Measurements from ENCODE around the gene CDH10. TPM values are rescaled to one million over a fixed set of nuclear protein-coding genes. Genes with fewer than 3 reads are reported as not detected.

CDH10 gene
- total RNA-seq, 2 experiments from 2014 or later, result not detected

DNA sequence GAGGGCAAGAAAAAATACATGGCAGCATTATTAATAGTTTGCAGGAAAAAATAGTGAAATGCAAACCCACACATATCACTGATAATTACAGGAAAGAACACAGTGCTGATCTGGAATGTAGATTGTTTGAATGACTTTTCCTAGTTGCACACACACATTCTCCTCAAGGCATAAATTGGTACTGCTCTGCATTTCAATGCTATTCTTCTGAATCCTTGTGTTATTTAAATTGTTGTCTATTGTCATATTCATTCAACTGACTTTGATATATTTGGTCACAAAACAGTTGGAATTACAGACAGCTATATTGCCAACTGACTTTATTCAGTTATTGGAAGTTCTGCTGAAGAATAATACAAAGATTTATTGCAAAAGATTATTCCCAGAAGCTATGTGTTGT, 139.5 kb downstream of the CDH10 start:
- CTCF ChIA-PET, result no interaction called here
- POLR2A ChIA-PET, result no interaction called here
- intact Hi-C loops (cut with micrococcal nuclease), result no loop called here
- Mint-ChIP-seq H3K36me3 (no peaks in the 10 kb centered on the region), H3K4me1 (ENCODE audit: low read depth) (no peaks in the 10 kb centered on the region), H3K27ac (no peak overlapping the region), H3K9me3 (peaks cover 13% of the 10 kb centered on the region), H3K4me3 (no peak overlapping the region), H3K27me3 (no peaks in the 10 kb centered on the region)
- DNase-seq, result no peak

DNA sequence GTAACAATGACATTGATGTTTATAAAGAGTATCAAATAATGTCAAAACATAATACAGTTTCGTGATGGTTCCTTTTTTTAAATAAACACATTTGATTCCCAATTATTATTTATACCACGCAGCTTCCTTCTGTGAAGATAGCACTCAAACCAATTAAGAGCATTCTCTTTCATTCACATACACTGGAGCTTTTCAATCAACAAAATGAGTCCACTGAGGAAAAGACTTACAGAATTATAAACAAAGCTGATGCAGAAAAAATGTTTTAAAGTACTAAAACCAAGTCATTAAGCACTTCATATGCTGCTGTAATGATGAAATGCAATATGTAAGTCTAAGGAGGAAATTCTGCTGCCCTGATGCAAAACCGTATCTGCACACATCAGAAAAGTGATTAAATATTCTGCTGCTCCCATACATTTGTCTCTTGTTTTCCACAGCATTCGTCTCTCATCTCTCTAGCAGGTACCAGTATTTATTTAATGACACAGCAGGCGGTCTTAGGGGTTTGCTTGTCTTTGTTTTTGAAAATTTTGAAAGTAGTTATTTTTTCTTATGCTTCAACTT, 147.1 kb downstream of the CDH10 start:
- no peaks in the 10 kb centered on the region for H3K36me3 Mint-ChIP-seq
- ChIA-PET CTCF (no interaction called here), POLR2A (no interaction called here)
- peaks cover 15% of the 10 kb centered on the region for H3K9me3 Mint-ChIP-seq
- no peak for DNase-seq
- no peaks in the 10 kb centered on the region for H3K4me1 Mint-ChIP-seq (ENCODE audit: low read depth)
- no peak overlapping the region for H3K27ac Mint-ChIP-seq
- no peaks in the 10 kb centered on the region for H3K27me3 Mint-ChIP-seq
- intact Hi-C loops (cut with micrococcal nuclease), result no loop called here
- H3K4me3 Mint-ChIP-seq, result no peak overlapping the region

- no peaks in the 10 kb centered on the region for H3K36me3 Mint-ChIP-seq
- no peak for DNase-seq
- ChIA-PET POLR2A (no interaction called here), CTCF (no interaction called here)
- H3K4me3 Mint-ChIP-seq, result no peak overlapping the region
- no peak overlapping the region for H3K27ac Mint-ChIP-seq
- H3K27me3 Mint-ChIP-seq, result no peaks in the 10 kb centered on the region
- intact Hi-C loops (cut with micrococcal nuclease), result no loop called here
- H3K4me1 Mint-ChIP-seq (ENCODE audit: low read depth), result no peaks in the 10 kb centered on the region
- H3K9me3 Mint-ChIP-seq, result peaks cover 15% of the 10 kb centered on the region
These were observed 147.6 kb downstream of the CDH10 start for GRCh38 chr5:24497145-24497544.

GRCh38 chr5:24496268-24496667, 148.5 kb downstream of the CDH10 start:
- Mint-ChIP-seq H3K27ac (no peak overlapping the region), H3K4me3 (no peak overlapping the region), H3K9me3 (peaks cover 14% of the 10 kb centered on the region), H3K4me1 (ENCODE audit: low read depth) (no peaks in the 10 kb centered on the region), H3K27me3 (no peaks in the 10 kb centered on the region), H3K36me3 (no peaks in the 10 kb centered on the region)
- DNase-seq, result no peak
- POLR2A ChIA-PET, result no interaction called here
- CTCF ChIA-PET, result no interaction called here
- intact Hi-C loops (cut with micrococcal nuclease), result no loop called here

DNA sequence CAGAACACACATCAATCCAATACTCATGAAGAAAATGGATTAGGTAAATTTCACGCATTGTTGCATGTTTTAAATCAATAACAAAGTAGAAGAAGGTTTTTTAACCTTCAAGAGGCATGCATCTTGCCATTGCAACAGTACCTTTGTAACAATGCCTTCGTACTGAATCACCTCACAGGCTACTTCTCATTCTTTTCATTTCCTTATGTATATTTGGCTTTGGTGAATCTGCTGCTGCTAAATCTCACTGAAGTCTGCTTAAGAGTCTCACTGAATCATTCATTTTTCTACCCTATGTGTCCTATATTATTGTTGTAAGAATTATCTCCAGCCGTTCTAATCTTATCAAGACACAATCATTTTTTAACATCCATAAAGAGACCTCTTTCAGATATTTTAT, 152.5 kb downstream of the CDH10 start:
- ChIA-PET POLR2A (no interaction called here), CTCF (no interaction called here)
- intact Hi-C loops (cut with micrococcal nuclease), result no loop called here
- Mint-ChIP-seq H3K9me3 (peaks cover 14% of the 10 kb centered on the region), H3K36me3 (no peaks in the 10 kb centered on the region), H3K4me3 (no peak overlapping the region), H3K27ac (no peak overlapping the region), H3K4me1 (ENCODE audit: low read depth) (no peaks in the 10 kb centered on the region), H3K27me3 (no peaks in the 10 kb centered on the region)
- DNase-seq, result no peak

DNA sequence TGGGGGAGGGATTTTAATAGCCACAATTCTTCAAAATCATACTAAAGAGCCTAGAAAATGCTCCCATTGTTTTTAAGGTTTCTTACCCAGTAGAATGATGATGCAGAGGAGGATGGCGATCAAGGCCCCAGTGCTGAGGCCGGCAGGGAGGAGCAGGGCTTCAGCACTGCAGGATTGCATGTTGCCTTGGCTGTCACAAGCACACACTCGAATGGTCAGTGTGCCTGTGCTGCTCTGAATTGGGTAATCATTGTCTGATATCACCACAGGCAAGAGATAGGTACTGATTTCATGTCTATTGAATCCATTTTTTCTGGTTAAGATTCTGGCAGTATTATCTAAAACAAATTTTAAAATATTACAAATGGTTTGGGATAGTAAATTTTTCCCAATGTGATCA, 153.3 kb downstream of the CDH10 start:
- intact Hi-C loops (cut with micrococcal nuclease), result no loop called here
- DNase-seq, result no peak
- POLR2A ChIA-PET, result no interaction called here
- CTCF ChIA-PET, result no interaction called here
- no peaks in the 10 kb centered on the region for H3K4me1 Mint-ChIP-seq (ENCODE audit: low read depth)
- H3K27ac Mint-ChIP-seq, result no peak overlapping the region
- no peaks in the 10 kb centered on the region for H3K36me3 Mint-ChIP-seq
- no peak overlapping the region for H3K4me3 Mint-ChIP-seq
- H3K9me3 Mint-ChIP-seq, result peaks cover 9% of the 10 kb centered on the region
- H3K27me3 Mint-ChIP-seq, result no peaks in the 10 kb centered on the region

DNA sequence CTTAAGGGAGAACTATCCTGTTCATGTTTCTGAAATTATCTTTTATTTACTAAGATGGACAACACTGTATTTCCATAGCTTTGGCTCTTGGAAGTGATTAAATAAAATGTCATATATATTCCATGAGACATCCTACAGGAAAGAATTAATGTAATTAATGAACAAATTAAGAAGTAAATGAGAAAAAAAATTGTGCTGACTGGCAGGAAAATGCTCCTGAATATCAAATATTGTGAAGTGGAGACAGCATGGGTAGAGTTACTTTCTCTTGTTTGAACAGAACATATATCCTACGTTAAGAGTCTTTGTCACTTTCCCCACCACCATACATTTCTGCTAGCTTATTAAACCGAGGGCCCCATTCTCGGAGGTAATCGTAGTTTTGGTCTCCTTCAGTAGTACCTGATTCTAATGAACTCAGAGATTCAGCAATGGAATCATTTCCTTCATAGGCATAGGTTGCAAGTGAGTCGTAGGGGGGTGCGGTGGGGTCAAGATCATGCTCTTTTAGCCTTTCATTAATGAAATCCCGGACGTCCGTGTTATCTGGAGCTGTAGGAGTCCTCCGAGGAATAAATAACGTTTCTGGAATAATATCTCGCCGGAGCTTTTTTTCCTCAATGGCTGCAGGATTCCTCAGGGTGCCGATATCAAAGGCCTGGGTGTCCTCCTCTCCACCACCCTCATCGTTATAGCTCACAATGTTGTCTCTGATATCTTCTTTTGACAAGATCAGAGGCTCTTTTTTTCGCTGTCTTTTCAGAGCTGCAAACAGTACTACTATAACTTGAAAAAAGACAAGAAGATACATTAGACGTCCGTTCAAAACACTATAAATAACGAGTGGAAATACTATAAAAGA, 157.2 kb downstream of the CDH10 start:
- peaks cover 6% of the 10 kb centered on the region for H3K9me3 Mint-ChIP-seq
- intact Hi-C loops (cut with micrococcal nuclease), result no loop called here
- DNase-seq, result no peak
- POLR2A ChIA-PET, result no interaction called here
- no peak overlapping the region for H3K4me3 Mint-ChIP-seq
- H3K36me3 Mint-ChIP-seq, result no peaks in the 10 kb centered on the region
- H3K27me3 Mint-ChIP-seq, result no peaks in the 10 kb centered on the region
- no peaks in the 10 kb centered on the region for H3K4me1 Mint-ChIP-seq (ENCODE audit: low read depth)
- CTCF ChIA-PET, result no interaction called here
- no peak overlapping the region for H3K27ac Mint-ChIP-seq

- Mint-ChIP-seq H3K36me3 (no peaks in the 10 kb centered on the region), H3K4me1 (ENCODE audit: low read depth) (no peaks in the 10 kb centered on the region), H3K27ac (no peak overlapping the region), H3K4me3 (no peak overlapping the region), H3K27me3 (no peaks in the 10 kb centered on the region), H3K9me3 (peaks cover 12% of the 10 kb centered on the region)
- intact Hi-C loops (cut with micrococcal nuclease), result no loop called here
- DNase-seq, result no peak
- CTCF ChIA-PET, result no interaction called here
- POLR2A ChIA-PET, result no interaction called here
These were observed 163.8 kb downstream of the CDH10 start for GRCh38 chr5:24480952-24481351.

DNA sequence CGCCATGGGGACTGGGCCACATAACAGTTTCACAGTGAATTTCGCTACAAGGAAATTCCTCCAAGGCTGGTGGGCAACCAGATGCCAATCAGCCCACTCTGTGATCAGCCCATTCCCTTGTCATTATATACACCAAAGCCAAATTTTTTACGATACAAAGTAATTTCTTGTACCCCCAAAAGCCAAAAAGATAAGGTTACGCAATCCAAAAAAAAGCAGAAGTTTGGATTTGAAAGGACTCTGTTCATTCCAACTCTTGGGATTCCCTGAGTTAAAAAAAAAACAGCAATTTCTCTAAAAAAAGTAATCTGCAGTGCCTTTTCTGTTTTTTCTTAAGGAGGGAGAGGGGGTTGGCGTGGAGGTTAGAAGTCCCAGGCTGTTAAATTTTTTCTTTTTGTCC, 166.8 kb downstream of the CDH10 start:
- H3K4me3 Mint-ChIP-seq, result no peak overlapping the region
- intact Hi-C loops (cut with micrococcal nuclease), result no loop called here
- H3K27ac Mint-ChIP-seq, result no peak overlapping the region
- H3K4me1 Mint-ChIP-seq (ENCODE audit: low read depth), result no peaks in the 10 kb centered on the region
- H3K9me3 Mint-ChIP-seq, result peaks cover 21% of the 10 kb centered on the region
- POLR2A ChIA-PET, result no interaction called here
- no peaks in the 10 kb centered on the region for H3K27me3 Mint-ChIP-seq
- no peaks in the 10 kb centered on the region for H3K36me3 Mint-ChIP-seq
- no peak for DNase-seq
- CTCF ChIA-PET, result no interaction called here

GRCh38 chr5:24475101-24475500, 169.7 kb downstream of the CDH10 start:
- Mint-ChIP-seq H3K27me3 (no peaks in the 10 kb centered on the region), H3K9me3 (peaks cover 22% of the 10 kb centered on the region), H3K4me3 (no peak overlapping the region), H3K27ac (no peak overlapping the region), H3K36me3 (no peaks in the 10 kb centered on the region), H3K4me1 (ENCODE audit: low read depth) (no peaks in the 10 kb centered on the region)
- no peak for DNase-seq
- POLR2A ChIA-PET, result no interaction called here
- intact Hi-C loops (cut with micrococcal nuclease), result no loop called here
- CTCF ChIA-PET, result no interaction called here

DNA sequence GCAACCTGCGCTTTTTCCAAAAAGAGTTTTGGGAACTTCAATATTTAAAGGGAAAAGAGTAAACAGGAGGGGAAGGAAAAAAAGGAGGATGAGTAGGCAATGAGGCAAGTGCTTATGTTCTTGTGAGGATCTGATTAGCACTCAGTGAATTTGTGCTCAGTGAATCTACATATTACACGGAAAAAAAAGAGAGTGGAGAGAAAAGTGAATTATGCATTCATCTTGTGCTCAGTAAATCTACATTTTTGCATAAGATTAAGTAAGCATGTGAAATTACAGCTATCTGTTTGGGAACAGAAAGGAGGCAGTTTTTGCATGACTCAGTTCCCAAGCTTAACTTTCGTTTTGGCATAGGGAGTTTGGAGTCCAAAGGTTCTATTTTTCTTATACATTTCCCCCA, 170.1 kb downstream of the CDH10 start:
- CTCF ChIA-PET, result no interaction called here
- Mint-ChIP-seq H3K27me3 (no peaks in the 10 kb centered on the region), H3K4me1 (ENCODE audit: low read depth) (no peaks in the 10 kb centered on the region), H3K9me3 (peaks cover 20% of the 10 kb centered on the region), H3K36me3 (no peaks in the 10 kb centered on the region), H3K27ac (no peak overlapping the region), H3K4me3 (no peak overlapping the region)
- intact Hi-C loops (cut with micrococcal nuclease), result no loop called here
- POLR2A ChIA-PET, result no interaction called here
- no peak for DNase-seq

DNA sequence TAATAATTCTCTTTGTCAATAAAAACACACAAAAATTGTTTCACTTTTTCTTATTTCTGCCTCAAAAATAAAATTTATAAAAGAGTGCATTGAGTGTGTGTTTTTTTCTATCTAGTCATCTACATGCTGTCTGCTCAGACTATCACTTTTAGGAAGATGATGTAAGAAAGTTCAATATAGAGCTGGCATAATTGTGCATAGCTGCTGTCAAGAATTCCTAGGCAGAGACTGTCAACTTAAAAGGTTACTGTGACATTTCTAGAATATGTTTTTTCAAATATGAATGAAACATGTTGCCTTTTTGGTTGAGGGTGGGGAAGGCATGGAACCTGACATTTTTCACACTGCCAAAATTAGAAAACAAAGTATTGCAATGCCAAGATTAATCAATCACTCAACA, 172.3 kb downstream of the CDH10 start:
- ChIA-PET CTCF (no interaction called here), POLR2A (no interaction called here)
- Mint-ChIP-seq H3K9me3 (peaks cover 19% of the 10 kb centered on the region), H3K4me3 (no peak overlapping the region), H3K4me1 (ENCODE audit: low read depth) (no peaks in the 10 kb centered on the region), H3K36me3 (no peaks in the 10 kb centered on the region), H3K27me3 (no peaks in the 10 kb centered on the region), H3K27ac (no peak overlapping the region)
- intact Hi-C loops (cut with micrococcal nuclease), result no loop called here
- no peak for DNase-seq

DNA sequence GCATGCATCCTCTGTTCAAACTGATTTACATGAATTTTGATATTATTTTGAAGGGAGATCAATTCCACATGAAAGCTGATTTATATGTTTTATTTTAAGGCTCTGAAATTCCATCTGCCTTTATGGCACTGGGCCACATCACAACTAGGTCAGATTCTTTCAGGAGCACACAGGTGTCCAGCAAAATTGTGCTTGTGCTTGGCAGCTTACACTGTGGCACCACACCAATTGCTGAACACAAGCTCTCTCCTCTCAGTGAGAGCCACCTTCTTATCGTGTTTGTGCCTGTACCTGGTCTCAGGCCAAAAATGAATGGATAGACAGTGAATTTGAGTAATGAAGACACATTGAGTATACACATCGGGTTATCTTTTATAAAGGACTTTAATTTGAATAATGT, 200.4 kb downstream of the CDH10 start:
- no peaks in the 10 kb centered on the region for H3K36me3 Mint-ChIP-seq
- no peaks in the 10 kb centered on the region for H3K4me1 Mint-ChIP-seq (ENCODE audit: low read depth)
- H3K27ac Mint-ChIP-seq, result no peak overlapping the region
- intact Hi-C loops (cut with micrococcal nuclease), result no loop called here
- DNase-seq, result no peak
- peaks cover 8% of the 10 kb centered on the region for H3K9me3 Mint-ChIP-seq
- CTCF ChIA-PET, result no interaction called here
- H3K4me3 Mint-ChIP-seq, result no peak overlapping the region
- no peaks in the 10 kb centered on the region for H3K27me3 Mint-ChIP-seq
- POLR2A ChIA-PET, result no interaction called here

All from activated CD4-positive, alpha-beta memory T cell treated with anti-CD3 and anti-CD28 coated beads for 36 hours (primary cell).